ENCODE measurements around the gene DBNL. TPM values are rescaled to one million over a fixed set of nuclear protein-coding genes. Genes with fewer than 3 reads are reported as not detected.
A peak's percentile ranks its signal among the peaks of the same experiment; 100 is the strongest.

The DBNL gene
- total and polyA plus RNA-seq, 2 donors: 113 to 116 TPM

DNA sequence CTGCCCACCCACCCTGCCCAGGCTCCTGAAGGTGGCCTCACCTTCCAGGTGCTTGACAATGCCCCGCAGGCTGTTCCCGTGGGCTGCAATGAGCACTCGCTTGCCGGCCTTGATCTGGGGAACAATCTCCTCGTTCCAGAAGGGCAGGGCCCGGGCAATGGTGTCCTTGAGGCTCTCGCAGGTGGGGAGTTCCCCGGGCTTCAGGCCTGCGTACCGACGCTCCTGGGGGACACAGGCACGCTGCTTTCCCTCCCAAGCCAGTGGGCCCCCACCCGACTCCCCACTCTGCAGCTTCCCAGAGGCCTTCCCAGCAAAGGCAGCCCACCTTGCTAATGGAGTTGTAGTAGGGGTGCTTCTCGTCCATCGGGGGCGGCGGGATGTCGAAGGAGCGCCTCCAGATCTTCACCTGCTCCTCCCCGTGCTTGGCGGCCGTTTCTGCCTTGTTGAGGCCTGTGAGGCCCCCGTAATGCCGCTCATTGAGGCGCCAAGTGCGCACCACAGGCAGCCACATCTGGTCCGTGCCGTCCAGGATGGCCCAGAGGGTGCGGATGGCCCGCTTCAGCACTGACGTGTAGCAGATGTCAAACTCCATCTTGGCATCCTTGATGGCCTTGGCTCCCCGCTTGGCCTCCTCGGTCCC is 20.4 kb downstream of the DBNL start:
- peaks cover 5 to 34% of the 10 kb centered on the region in 2 donors for H3K4me1 ChIP-seq (ENCODE audit: control insufficient read depth in 2 of 2, insufficient read depth in 2 of 2, low read length in 2 of 2)
- no peak overlapping the region for H3K4me3 ChIP-seq (ENCODE audit: low read length in 2 of 2)
- WGBS: 62% methylated on average over 33 of the region's 33 CpGs
- no peak for DNase-seq (ENCODE audit: low read depth in 6 of 9, low spot score in 9 of 9)
- no peaks in the 10 kb centered on the region for H3K9me3 ChIP-seq (ENCODE audit: control insufficient read depth in 2 of 2, insufficient read depth in 1 of 2, low read length in 1 of 2)
- H3K27me3 ChIP-seq (ENCODE audit: control insufficient read depth in 2 of 2, insufficient read depth in 1 of 2, low read length in 1 of 2): peaks cover 0 to 26% of the 10 kb centered on the region in 2 donors
- no peak overlapping the region for H3K27ac ChIP-seq (ENCODE audit: low read depth in 1 of 2, low read length in 1 of 2)
- peaks cover 25 to 30% of the 10 kb centered on the region in 2 donors for H3K36me3 ChIP-seq (ENCODE audit: control insufficient read depth in 2 of 2, insufficient read depth in 2 of 2, low read length in 1 of 2)

DNA sequence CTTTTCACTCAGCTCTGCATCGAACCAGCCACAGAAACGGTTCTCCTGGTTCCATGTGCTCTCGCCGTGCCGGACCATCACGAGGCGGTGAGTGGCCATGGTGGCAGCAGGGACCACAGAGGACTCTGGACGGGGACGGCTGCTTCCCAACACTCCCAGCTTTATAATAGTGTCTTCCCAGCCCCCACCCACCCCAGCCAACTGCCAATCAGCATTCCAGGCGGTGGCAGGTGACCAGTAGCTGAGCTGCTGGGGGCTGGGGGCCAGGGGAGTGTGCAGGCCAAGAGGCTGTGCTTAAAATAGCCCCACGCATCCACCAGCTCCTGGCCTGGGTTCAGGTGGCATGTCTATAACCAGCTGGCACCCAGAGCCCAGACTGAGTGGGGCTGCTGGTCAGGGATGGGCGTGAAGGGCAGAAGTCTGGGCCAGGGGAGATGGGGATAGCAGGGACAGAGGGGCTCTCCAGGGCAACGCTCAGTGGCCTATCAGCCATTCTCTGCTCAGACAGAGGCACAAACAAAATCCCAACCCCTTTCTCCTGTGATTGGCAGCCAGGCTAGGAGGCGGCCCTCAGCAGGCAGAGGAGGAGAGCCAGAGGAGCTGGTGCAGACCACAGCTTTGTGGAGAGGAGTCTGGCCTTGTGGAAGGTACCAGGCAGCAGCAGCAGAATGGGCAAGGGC is 21.1 kb downstream of the DBNL start, which contains the start of gene PGAM2:
Gene PGAM2, minus strand, starts transcription at position 137 of the 680 bp plus-strand sequence. Its CDS starts 38 bp downstream, at position 99.
- peaks cover 0 to 26% of the 10 kb centered on the region in 2 donors for H3K27me3 ChIP-seq (ENCODE audit: control insufficient read depth in 2 of 2, insufficient read depth in 1 of 2, low read length in 1 of 2)
- DNase-seq (ENCODE audit: low read depth in 6 of 9, low spot score in 9 of 9): peak in 1 of 9 donors; percentile 50
- peaks cover 5 to 34% of the 10 kb centered on the region in 2 donors for H3K4me1 ChIP-seq (ENCODE audit: control insufficient read depth in 2 of 2, insufficient read depth in 2 of 2, low read length in 2 of 2)
- no peak within 1 kb of the TSS for H3K4me3 ChIP-seq (ENCODE audit: low read length in 2 of 2)
- H3K9me3 ChIP-seq (ENCODE audit: control insufficient read depth in 2 of 2, insufficient read depth in 1 of 2, low read length in 1 of 2): no peaks in the 10 kb centered on the region
- 42% methylated on average over 14 of the region's 14 CpGs for WGBS
- H3K27ac ChIP-seq (ENCODE audit: low read depth in 1 of 2, low read length in 1 of 2): no peak within 1 kb of the TSS
- peaks cover 18 to 23% of the 10 kb centered on the region in 2 donors for H3K36me3 ChIP-seq (ENCODE audit: control insufficient read depth in 2 of 2, insufficient read depth in 2 of 2, low read length in 1 of 2)

DNA sequence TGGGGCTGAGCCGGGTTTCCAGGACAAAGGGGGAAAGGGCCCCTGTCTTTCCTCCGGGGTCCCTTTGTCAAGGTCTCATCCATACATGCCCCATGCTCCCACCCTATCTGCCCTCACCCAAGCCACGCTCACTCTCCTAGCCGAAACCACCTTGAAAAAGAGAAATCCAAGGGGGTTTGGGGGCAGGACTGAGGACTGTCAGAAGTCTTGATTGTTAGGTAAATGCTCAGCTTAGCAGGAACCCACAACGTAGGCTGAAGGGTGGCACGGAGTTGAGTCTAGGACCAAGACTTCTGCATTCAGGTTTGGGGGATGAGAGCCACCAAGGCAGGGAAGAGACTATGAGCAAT is 21.6 kb downstream of the DBNL start:
- 45% methylated on average over 6 of the region's 6 CpGs for WGBS

DNA sequence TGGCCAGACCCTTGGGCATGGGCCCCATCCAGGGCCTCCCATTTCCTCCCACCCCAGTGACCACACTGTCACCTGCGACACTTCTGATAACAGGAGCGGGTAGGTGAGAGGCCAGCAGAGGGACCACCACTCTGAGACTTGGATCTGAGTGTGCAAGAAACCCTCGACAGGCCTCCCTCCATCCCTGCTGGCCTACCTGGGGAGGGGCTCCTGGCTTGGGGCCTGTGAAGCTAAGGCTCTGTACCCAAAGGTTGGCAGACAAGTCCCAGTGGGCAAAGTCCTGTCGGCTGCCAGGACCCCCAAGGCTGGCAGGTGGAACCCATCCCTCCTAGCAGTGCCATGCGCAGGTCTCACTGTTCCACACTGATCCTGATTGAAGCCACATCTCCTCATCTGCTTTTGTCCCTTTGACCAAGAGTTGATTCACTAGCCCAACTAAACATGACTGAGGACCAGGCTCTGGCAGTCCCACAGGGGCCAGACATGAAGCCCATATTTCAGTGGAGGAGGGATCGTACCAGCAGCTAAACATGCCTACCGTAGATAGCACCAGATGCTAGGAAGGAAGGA is 22.1 kb downstream of the DBNL start:
- no peak for DNase-seq (ENCODE audit: low read depth in 6 of 9, low spot score in 9 of 9)
- Histone ChIP-seq H3K9me3 (ENCODE audit: control insufficient read depth in 2 of 2, insufficient read depth in 1 of 2, low read length in 1 of 2) (no peaks in the 10 kb centered on the region), H3K36me3 (ENCODE audit: control insufficient read depth in 2 of 2, insufficient read depth in 2 of 2, low read length in 1 of 2) (peaks cover 13% of the 10 kb centered on the region in 2 donors), H3K4me1 (ENCODE audit: control insufficient read depth in 2 of 2, insufficient read depth in 2 of 2, low read length in 2 of 2) (peaks cover 5 to 37% of the 10 kb centered on the region in 2 donors), H3K27ac (ENCODE audit: low read depth in 1 of 2, low read length in 1 of 2) (no peak overlapping the region), H3K27me3 (ENCODE audit: control insufficient read depth in 2 of 2, insufficient read depth in 1 of 2, low read length in 1 of 2) (peaks cover 0 to 26% of the 10 kb centered on the region in 2 donors), H3K4me3 (ENCODE audit: low read length in 2 of 2) (no peak overlapping the region)
- WGBS: 77% methylated on average over 7 of the region's 7 CpGs

More for the DNA sequence above, 21.6 kb downstream of the DBNL start:
- Histone ChIP-seq H3K9me3 (ENCODE audit: control insufficient read depth in 2 of 2, insufficient read depth in 1 of 2, low read length in 1 of 2) (no peaks in the 10 kb centered on the region), H3K4me3 (ENCODE audit: low read length in 2 of 2) (no peak overlapping the region), H3K27me3 (ENCODE audit: control insufficient read depth in 2 of 2, insufficient read depth in 1 of 2, low read length in 1 of 2) (peaks cover 0 to 26% of the 10 kb centered on the region in 2 donors), H3K4me1 (ENCODE audit: control insufficient read depth in 2 of 2, insufficient read depth in 2 of 2, low read length in 2 of 2) (peaks cover 5 to 35% of the 10 kb centered on the region in 2 donors), H3K36me3 (ENCODE audit: control insufficient read depth in 2 of 2, insufficient read depth in 2 of 2, low read length in 1 of 2) (peaks cover 13 to 18% of the 10 kb centered on the region in 2 donors), H3K27ac (ENCODE audit: low read depth in 1 of 2, low read length in 1 of 2) (no peak overlapping the region)
- no peak for DNase-seq (ENCODE audit: low read depth in 6 of 9, low spot score in 9 of 9)

DNA sequence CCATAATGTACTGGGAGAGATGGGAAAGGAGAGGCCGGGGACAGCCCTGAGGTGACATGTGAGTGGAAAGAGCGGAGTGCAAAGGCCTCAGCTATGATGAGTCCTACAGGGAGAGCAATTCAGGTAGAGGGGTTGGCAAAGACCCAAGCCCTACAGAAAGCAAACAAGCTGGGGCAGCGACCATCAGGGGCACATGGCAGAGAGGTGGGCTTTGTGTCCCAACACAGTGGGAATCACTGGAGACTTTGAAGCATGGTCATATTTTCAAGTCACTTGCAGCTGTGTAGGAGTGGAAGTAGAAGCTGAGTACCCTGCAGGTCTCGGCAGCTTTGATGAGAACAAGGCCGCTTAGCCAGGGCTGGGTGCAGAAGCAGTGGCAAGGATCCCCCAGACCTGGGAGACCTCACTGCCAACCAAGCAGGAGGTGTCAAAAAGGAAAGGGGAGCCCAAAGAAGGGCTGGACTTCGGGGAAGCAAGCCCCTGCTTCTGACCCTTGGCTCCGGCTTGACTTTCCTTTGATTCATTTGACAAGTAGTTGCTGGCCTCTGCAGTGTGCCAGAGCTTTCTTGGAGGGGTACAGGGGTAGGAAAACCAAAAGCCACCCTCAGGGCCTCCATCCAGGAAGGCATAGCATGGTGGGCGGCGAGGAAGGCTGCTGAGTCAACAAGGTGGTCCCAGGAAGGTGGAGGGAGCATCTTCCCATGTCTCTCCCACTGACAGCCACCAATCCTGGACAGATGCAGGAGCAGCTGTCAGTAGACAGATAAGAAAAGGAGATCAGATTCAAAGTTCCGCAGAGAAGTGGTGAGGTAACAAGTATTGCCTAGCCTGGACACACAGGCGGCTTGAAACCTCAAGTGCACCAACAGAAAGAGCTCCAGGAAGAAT is 22.8 kb downstream of the DBNL start:
- Histone ChIP-seq H3K27ac (ENCODE audit: low read depth in 1 of 2, low read length in 1 of 2) (no peak overlapping the region), H3K9me3 (ENCODE audit: control insufficient read depth in 2 of 2, insufficient read depth in 1 of 2, low read length in 1 of 2) (no peaks in the 10 kb centered on the region), H3K4me1 (ENCODE audit: control insufficient read depth in 2 of 2, insufficient read depth in 2 of 2, low read length in 2 of 2) (peaks cover 7 to 43% of the 10 kb centered on the region in 2 donors), H3K36me3 (ENCODE audit: control insufficient read depth in 2 of 2, insufficient read depth in 2 of 2, low read length in 1 of 2) (peaks cover 8 to 13% of the 10 kb centered on the region in 2 donors), H3K27me3 (ENCODE audit: control insufficient read depth in 2 of 2, insufficient read depth in 1 of 2, low read length in 1 of 2) (peaks cover 0 to 26% of the 10 kb centered on the region in 2 donors), H3K4me3 (ENCODE audit: low read length in 2 of 2) (no peak overlapping the region)
- 95% methylated on average over 11 of the region's 11 CpGs for WGBS
- no peak for DNase-seq (ENCODE audit: low read depth in 6 of 9, low spot score in 9 of 9)

DNA sequence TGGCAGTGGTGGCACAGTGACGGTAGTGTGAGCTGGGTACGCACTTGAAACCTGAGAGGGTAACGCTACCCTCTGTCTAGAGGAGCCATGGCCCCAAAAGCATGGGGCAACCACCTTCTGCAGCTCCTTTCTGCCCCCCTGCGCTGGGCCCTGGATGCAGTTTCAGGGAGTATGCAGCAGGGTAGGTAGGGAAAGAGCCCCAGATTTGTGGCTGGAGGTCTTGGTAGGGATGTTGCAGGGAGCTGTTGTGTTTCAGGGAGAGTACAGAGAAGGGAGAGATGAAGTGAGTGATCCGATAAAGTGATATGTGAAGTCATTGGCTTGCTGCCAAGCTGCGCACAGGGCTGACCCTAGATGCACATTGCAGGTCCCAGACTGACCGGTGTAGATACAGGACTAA is 23.6 kb downstream of the DBNL start:
- Histone ChIP-seq H3K36me3 (ENCODE audit: control insufficient read depth in 2 of 2, insufficient read depth in 2 of 2, low read length in 1 of 2) (peaks cover 9 to 18% of the 10 kb centered on the region in 2 donors), H3K27ac (ENCODE audit: low read depth in 1 of 2, low read length in 1 of 2) (no peak overlapping the region), H3K9me3 (ENCODE audit: control insufficient read depth in 2 of 2, insufficient read depth in 1 of 2, low read length in 1 of 2) (no peaks in the 10 kb centered on the region), H3K4me3 (ENCODE audit: low read length in 2 of 2) (no peak overlapping the region), H3K27me3 (ENCODE audit: control insufficient read depth in 2 of 2, insufficient read depth in 1 of 2, low read length in 1 of 2) (peaks cover 0 to 26% of the 10 kb centered on the region in 2 donors), H3K4me1 (ENCODE audit: control insufficient read depth in 2 of 2, insufficient read depth in 2 of 2, low read length in 2 of 2) (peaks cover 11 to 51% of the 10 kb centered on the region in 2 donors)
- 93% methylated on average over 7 of the region's 7 CpGs for WGBS
- no peak for DNase-seq (ENCODE audit: low read depth in 6 of 9, low spot score in 9 of 9)

DNA sequence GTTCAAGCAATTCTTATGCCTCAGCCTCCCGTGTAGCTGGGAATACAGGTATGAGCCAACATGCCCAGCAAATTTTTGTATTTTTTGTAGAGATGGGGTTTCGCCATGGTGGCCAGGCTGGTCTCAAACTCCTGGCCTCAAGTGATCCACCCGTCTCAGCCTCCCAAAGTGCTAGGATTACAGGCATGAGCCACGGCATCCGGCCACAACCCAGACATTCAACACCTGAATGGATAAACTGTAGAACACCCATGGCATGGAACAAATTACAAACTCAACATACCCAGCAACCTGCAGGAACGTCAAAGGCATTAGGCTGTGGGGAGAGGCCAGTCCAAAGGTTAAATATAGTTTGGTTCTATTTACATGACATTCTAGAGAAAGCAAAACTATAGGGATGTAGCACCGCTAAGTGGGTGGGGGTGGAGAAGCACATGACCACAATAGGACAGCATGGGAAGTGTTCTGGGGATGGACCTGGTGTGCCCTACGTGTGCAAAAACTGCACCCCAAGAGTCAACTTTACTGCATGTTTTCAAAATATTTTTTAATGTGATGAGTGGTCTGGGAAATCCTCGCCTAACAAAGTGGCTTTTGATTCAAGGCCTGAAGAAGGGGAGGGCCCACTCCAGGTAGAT is 27.3 kb downstream of the DBNL start:
- WGBS: 94% methylated on average over 9 of the region's 9 CpGs
- peaks cover 42 to 53% of the 10 kb centered on the region in 2 donors for H3K36me3 ChIP-seq (ENCODE audit: control insufficient read depth in 2 of 2, insufficient read depth in 2 of 2, low read length in 1 of 2)
- no peak overlapping the region for H3K4me3 ChIP-seq (ENCODE audit: low read length in 2 of 2)
- H3K9me3 ChIP-seq (ENCODE audit: control insufficient read depth in 2 of 2, insufficient read depth in 1 of 2, low read length in 1 of 2): no peaks in the 10 kb centered on the region
- H3K4me1 ChIP-seq (ENCODE audit: control insufficient read depth in 2 of 2, insufficient read depth in 2 of 2, low read length in 2 of 2): peaks cover 8 to 35% of the 10 kb centered on the region in 2 donors
- DNase-seq (ENCODE audit: low read depth in 6 of 9, low spot score in 9 of 9): no peak
- no peak overlapping the region for H3K27ac ChIP-seq (ENCODE audit: low read depth in 1 of 2, low read length in 1 of 2)
- H3K27me3 ChIP-seq (ENCODE audit: control insufficient read depth in 2 of 2, insufficient read depth in 1 of 2, low read length in 1 of 2): no peaks in the 10 kb centered on the region

- H3K27me3 ChIP-seq (ENCODE audit: control insufficient read depth in 2 of 2, insufficient read depth in 1 of 2, low read length in 1 of 2): no peaks in the 10 kb centered on the region
- H3K9me3 ChIP-seq (ENCODE audit: control insufficient read depth in 2 of 2, insufficient read depth in 1 of 2, low read length in 1 of 2): no peaks in the 10 kb centered on the region
- 84% methylated on average over 12 of the region's 12 CpGs for WGBS
- H3K4me3 ChIP-seq (ENCODE audit: low read length in 2 of 2): no peak overlapping the region
- peak in 4 of 9 donors; percentile 54 to 75 (median 63) for DNase-seq (ENCODE audit: low read depth in 6 of 9, low spot score in 9 of 9)
- H3K36me3 ChIP-seq (ENCODE audit: control insufficient read depth in 2 of 2, insufficient read depth in 2 of 2, low read length in 1 of 2): peaks cover 50 to 60% of the 10 kb centered on the region in 2 donors
- peak overlapping the region in 1 of 2 donors; percentile 55 for H3K27ac ChIP-seq (ENCODE audit: low read depth in 1 of 2, low read length in 1 of 2)
- H3K4me1 ChIP-seq (ENCODE audit: control insufficient read depth in 2 of 2, insufficient read depth in 2 of 2, low read length in 2 of 2): peaks cover 8 to 37% of the 10 kb centered on the region in 2 donors
These were observed 28.1 kb downstream of the DBNL start for GRCh38 chr7:44072364-44073231.

All from thymus (tissue), 11 donors.